ENCODE measurements around the gene TSTD1.

GRCh38 chr1:161013131-161013487 lies 25.7 kb downstream of the TSTD1 start:
- TF ChIP-seq CTCF (IDR thresholded peaks at IDR 0.05): no peak
- no peak for TF ChIP-seq SIN3A (IDR thresholded peaks at IDR 0.05; ENCODE audit: borderline replicate concordance, insufficient read depth, low read depth, low read length)
- no peak for TF ChIP-seq POLR2AphosphoS5 (IDR thresholded peaks at IDR 0.05; ENCODE audit: low read depth, low read length)
